ENCODE data around the gene NSL1. TPM values are rescaled to one million over a fixed set of nuclear protein-coding genes. Genes with fewer than 3 reads are reported as not detected.

NSL1 gene
- 10 to 100 TPM; 17.7 to 46.8 (median 33.5) TPM for total RNA-seq

GRCh38 chr1:212791676-212792395, at the start of gene NSL1, which contains the start of gene TATDN3:
Gene NSL1, minus strand, starts transcription at chr1:212791777. Its CDS starts 14 bp downstream, at chr1:212791763.
Gene TATDN3, plus strand, starts transcription at chr1:212791894. Its CDS starts 28 bp downstream, at chr1:212791922.
- no peak for TF ChIP-seq CTCF (IDR thresholded peaks at IDR 0.05; ENCODE audit: low read depth)

- no peak for TF ChIP-seq CTCF (IDR thresholded peaks at IDR 0.05; ENCODE audit: low read depth)
Observed at GRCh38 chr1:212838145-212838544, 46.6 kb upstream of the NSL1 start.

GRCh38 chr1:212828395-212828794, 36.8 kb upstream of the NSL1 start:
- TF ChIP-seq CTCF (IDR thresholded peaks at IDR 0.05; ENCODE audit: low read depth) = no peak

- TF ChIP-seq CTCF (IDR thresholded peaks at IDR 0.05; ENCODE audit: low read depth) = no peak
Observed at GRCh38 chr1:212827831-212828278, 36.3 kb upstream of the NSL1 start.

GRCh38 chr1:212827171-212827776, 35.7 kb upstream of the NSL1 start:
- TF ChIP-seq CTCF (IDR thresholded peaks at IDR 0.05; ENCODE audit: low read depth) = no peak

GRCh38 chr1:212825798-212826452, 34.3 kb upstream of the NSL1 start:
- TF ChIP-seq CTCF (IDR thresholded peaks at IDR 0.05; ENCODE audit: low read depth) = no peak

GRCh38 chr1:212824201-212824600, 32.6 kb upstream of the NSL1 start:
- no peak for TF ChIP-seq CTCF (IDR thresholded peaks at IDR 0.05; ENCODE audit: low read depth)

All from subcutaneous adipose tissue (tissue), 4 donors.